IPS-15b (cell line): ENCODE data around the gene CHP2.
"Not testable (repeated sequence)": the region's sequence is repeated elsewhere in the genome, so short reads cannot be mapped to it uniquely, and the experiment has no call there.

Experiments
- H3K27me3 ChIP-seq: one replicate; pipeline ENCODE4 v1.6.1; 2013; ENCODE audit warnings: low read length; ENCODE audit not compliant: control insufficient read depth, insufficient read depth
- H3K36me3 ChIP-seq: one replicate; pipeline ENCODE4 v1.6.1; 2013; ENCODE audit warnings: low read length; ENCODE audit not compliant: control insufficient read depth, insufficient read depth
- H3K4me1 ChIP-seq: one replicate; pipeline ENCODE4 v1.6.1; 2013; ENCODE audit warnings: mild to moderate bottlenecking, low read length; ENCODE audit not compliant: control insufficient read depth, insufficient read depth
- H3K4me3 ChIP-seq: one replicate; pipeline ENCODE4 v1.5.1; 2013; ENCODE audit warnings: low read depth, low read length
- H3K9ac ChIP-seq: one replicate; pipeline ENCODE4 v1.6.1; 2013; ENCODE audit warnings: low read depth, mild to moderate bottlenecking, low read length
- H3K9me3 ChIP-seq: one replicate; pipeline ENCODE4 v1.6.1; 2013; ENCODE audit warnings: mild to moderate bottlenecking, low read length; ENCODE audit not compliant: control insufficient read depth, insufficient read depth

CHP2 gene

GRCh38 chr16:23751053-23751452 is 3.8 kb upstream of the CHP2 start:
- not testable (repeated sequence) for H3K9ac ChIP-seq, H3K9me3 ChIP-seq, H3K4me1 ChIP-seq, H3K4me3 ChIP-seq, H3K36me3 ChIP-seq
- peaks cover 17% of the 10 kb centered on the region for H3K27me3 ChIP-seq

- peaks cover 19% of the 10 kb centered on the region for H3K27me3 ChIP-seq
- H3K9ac ChIP-seq, result no peak overlapping the region
These were observed 775 bp upstream of the CHP2 start for GRCh38 chr16:23753908-23754593.

GRCh38 chr16:23755484-23755809 is 621 bp downstream of the CHP2 start:
- H3K4me1 ChIP-seq, result peaks cover 6% of the 10 kb centered on the region
- peak overlapping the region; percentile 73 for H3K4me3 ChIP-seq
- no peaks in the 10 kb centered on the region for H3K36me3 ChIP-seq
- H3K9ac ChIP-seq, result no peak overlapping the region
- no peaks in the 10 kb centered on the region for H3K9me3 ChIP-seq
- peaks cover 19% of the 10 kb centered on the region for H3K27me3 ChIP-seq

More at GRCh38 chr16:23753908-23754593, 775 bp upstream of the CHP2 start:
- Histone ChIP-seq H3K4me3 (peak overlapping the region; percentile 73), H3K9me3 (no peaks in the 10 kb centered on the region), H3K36me3 (no peaks in the 10 kb centered on the region), H3K4me1 (peaks cover 6% of the 10 kb centered on the region)

- Histone ChIP-seq H3K9ac (no peak overlapping the region), H3K4me3 (no peak overlapping the region), H3K27me3 (peaks cover 19% of the 10 kb centered on the region), H3K4me1 (peaks cover 6% of the 10 kb centered on the region), H3K9me3 (no peaks in the 10 kb centered on the region), H3K36me3 (no peaks in the 10 kb centered on the region)
These were observed 2.3 kb downstream of the CHP2 start for GRCh38 chr16:23757116-23757515.

- Histone ChIP-seq H3K36me3 (no peaks in the 10 kb centered on the region), H3K4me1 (peaks cover 6% of the 10 kb centered on the region), H3K27me3 (peaks cover 18% of the 10 kb centered on the region), H3K9ac (no peak overlapping the region), H3K4me3 (no peak overlapping the region), H3K9me3 (no peaks in the 10 kb centered on the region)
These were observed 3.3 kb downstream of the CHP2 start for GRCh38 chr16:23757937-23758619.

DNA sequence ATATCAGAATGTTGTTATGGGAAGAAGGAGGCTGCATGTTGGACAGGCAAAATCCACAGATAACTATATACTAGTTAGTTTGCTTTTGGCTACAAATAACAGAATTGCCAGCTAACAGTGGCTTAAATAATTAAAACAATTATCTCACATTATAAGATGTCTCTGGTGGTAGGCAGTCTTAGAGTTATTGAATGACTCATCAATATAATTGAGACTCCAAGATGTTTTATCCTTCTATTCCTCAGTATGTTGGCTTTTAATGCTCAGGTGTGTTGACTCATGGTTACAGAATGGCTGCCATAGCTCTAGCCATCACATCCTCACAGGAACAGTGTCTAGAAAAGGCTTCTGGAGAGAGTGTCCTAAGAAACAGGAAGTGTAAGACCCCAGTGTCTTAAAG is 11.1 kb downstream of the CHP2 start:
- H3K27me3 ChIP-seq, result no peaks in the 10 kb centered on the region
- H3K9ac ChIP-seq, result no peak overlapping the region
- no peaks in the 10 kb centered on the region for H3K4me1 ChIP-seq
- H3K9me3 ChIP-seq, result no peaks in the 10 kb centered on the region
- H3K36me3 ChIP-seq, result no peaks in the 10 kb centered on the region
- H3K4me3 ChIP-seq, result no peak overlapping the region

GRCh38 chr16:23768581-23768980 is 13.8 kb downstream of the CHP2 start:
- no peak overlapping the region for H3K9ac ChIP-seq
- H3K4me3 ChIP-seq, result no peak overlapping the region
- H3K9me3 ChIP-seq, result no peaks in the 10 kb centered on the region
- H3K36me3 ChIP-seq, result no peaks in the 10 kb centered on the region
- H3K4me1 ChIP-seq, result no peaks in the 10 kb centered on the region
- H3K27me3 ChIP-seq, result no peaks in the 10 kb centered on the region

DNA sequence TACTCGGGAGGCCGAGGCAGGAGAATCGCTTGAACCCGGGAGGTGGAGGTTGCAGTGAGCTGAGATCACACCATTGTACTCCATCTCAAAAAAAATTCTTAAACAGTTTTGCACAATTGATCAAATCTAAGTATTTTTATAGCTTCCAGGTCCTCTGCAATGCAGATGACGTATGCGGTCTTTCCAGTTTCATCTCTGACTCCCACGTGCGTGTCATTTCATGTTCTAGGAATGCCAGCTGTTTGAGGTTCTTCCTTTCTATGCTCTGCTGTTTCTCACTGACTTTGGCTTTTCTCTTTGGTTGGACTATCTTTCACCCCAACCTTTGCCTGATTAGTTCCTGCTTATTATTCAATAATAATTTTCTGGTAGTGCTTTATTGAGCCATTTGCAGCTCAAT is 16.2 kb downstream of the CHP2 start:
- H3K36me3 ChIP-seq, result no peaks in the 10 kb centered on the region
- no peak overlapping the region for H3K9ac ChIP-seq
- no peaks in the 10 kb centered on the region for H3K9me3 ChIP-seq
- no peak overlapping the region for H3K4me3 ChIP-seq
- no peaks in the 10 kb centered on the region for H3K4me1 ChIP-seq
- no peaks in the 10 kb centered on the region for H3K27me3 ChIP-seq

DNA sequence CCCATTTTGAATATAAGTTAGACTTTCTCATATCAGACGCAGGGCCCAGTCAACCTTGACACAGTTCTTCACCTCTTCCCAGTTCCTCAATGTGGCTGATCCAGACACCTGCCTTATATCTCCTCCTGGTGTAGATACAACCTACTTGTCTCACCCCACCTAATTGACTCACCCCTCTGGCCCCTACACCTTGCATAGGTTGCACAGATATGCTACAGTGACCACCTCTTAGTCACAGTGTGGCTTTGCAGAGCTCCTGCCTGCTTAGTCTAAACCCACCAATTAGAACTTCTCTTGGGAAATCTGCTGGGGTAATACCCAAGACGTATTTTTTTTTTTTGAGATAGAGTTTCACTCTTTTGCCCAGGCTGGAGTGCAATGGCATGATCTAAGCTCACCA is 16.8 kb downstream of the CHP2 start:
- Histone ChIP-seq H3K9ac (no peak overlapping the region), H3K9me3 (no peaks in the 10 kb centered on the region), H3K4me1 (no peaks in the 10 kb centered on the region), H3K36me3 (no peaks in the 10 kb centered on the region), H3K4me3 (no peak overlapping the region), H3K27me3 (no peaks in the 10 kb centered on the region)

DNA sequence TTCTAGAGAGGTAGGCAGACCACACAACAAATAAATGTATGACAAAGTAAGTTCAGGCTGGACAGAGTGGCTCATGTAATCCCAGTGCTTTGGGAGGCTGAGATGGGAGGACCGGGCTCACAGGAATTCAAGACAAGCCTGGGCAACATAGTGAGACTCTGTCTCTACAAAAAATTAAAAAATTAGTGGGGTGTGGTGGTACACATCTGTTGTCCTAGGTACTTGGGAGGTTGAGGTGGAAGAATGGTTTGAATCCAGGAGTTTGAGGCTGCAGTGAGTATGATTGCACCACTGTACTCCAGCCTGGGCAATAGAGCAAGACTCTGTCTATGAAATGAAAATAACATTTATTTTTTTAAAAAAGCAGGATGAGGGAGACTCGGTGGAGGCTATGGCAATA is 18.5 kb downstream of the CHP2 start:
- no peaks in the 10 kb centered on the region for H3K9me3 ChIP-seq
- no peaks in the 10 kb centered on the region for H3K27me3 ChIP-seq
- H3K4me3 ChIP-seq, result no peak overlapping the region
- H3K36me3 ChIP-seq, result no peaks in the 10 kb centered on the region
- H3K4me1 ChIP-seq, result no peaks in the 10 kb centered on the region
- no peak overlapping the region for H3K9ac ChIP-seq

DNA sequence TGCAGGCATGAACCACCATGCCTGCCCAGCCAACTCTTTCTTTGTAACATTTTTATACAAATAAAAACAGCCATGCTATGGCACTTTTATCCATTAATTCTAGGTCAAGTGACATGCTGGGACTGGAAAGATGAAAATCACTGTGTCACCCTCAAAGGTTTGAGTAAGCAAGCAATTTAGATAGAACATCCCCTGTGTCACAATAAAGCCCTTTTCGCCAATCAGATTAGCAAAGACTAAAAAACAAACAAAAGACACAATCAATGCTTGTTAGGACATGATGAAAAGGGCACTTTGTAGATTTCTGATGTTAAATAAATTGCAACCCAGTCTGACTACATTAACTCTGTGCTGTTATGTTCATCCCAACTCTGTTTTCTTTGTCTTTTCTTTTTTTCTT is 26.4 kb downstream of the CHP2 start:
- peaks cover 4% of the 10 kb centered on the region for H3K4me1 ChIP-seq
- no peaks in the 10 kb centered on the region for H3K9me3 ChIP-seq
- H3K4me3 ChIP-seq, result no peak overlapping the region
- no peak overlapping the region for H3K9ac ChIP-seq
- no peaks in the 10 kb centered on the region for H3K27me3 ChIP-seq
- H3K36me3 ChIP-seq, result no peaks in the 10 kb centered on the region

- Histone ChIP-seq H3K4me1 (peaks cover 22% of the 10 kb centered on the region), H3K9me3 (no peaks in the 10 kb centered on the region), H3K27me3 (no peaks in the 10 kb centered on the region), H3K36me3 (no peaks in the 10 kb centered on the region), H3K9ac (no peak overlapping the region), H3K4me3 (no peak overlapping the region)
These were observed 30.1 kb downstream of the CHP2 start for GRCh38 chr16:23784811-23785447.
